H9 (cell line): ENCODE measurements around the gene SLBP. TPM values are rescaled to one million over a fixed set of nuclear protein-coding genes. Genes with fewer than 3 reads are reported as not detected.

ENCODE experiments used
- DNase-seq: peaks from one replicate; pipeline ENCODE4 v3.0.0-alpha.2; 2017
- H2AFZ ChIP-seq: one replicate; pipeline ENCODE4 v1.6.1; 2013; ENCODE audit warnings: mild to moderate bottlenecking, low read length, control low read depth, moderate library complexity
- H2AK5ac ChIP-seq: 2 replicates; pipeline ENCODE4 v1.6.1; 2013; ENCODE audit warnings: low read length, control low read depth, mixed read lengths; ENCODE audit not compliant: insufficient read length
- H2BK120ac ChIP-seq: one replicate; pipeline ENCODE4 v1.6.1; 2013; ENCODE audit warnings: low read depth, mild to moderate bottlenecking, low read length, control low read depth, inconsistent platforms; ENCODE audit not compliant: poor library complexity, severe bottlenecking
- H2BK12ac ChIP-seq: 2 replicates; pipeline ENCODE4 v1.6.1; 2013; ENCODE audit warnings: low read length, control low read depth, mixed read lengths, low read depth; ENCODE audit not compliant: insufficient read length
- H2BK15ac ChIP-seq: 2 replicates; pipeline ENCODE4 v1.6.1; 2013; ENCODE audit warnings: low read depth, low read length, control low read depth
- H2BK20ac ChIP-seq: one replicate; pipeline ENCODE4 v1.6.1; 2013; ENCODE audit warnings: low read depth, mild to moderate bottlenecking, low read length, control low read depth, inconsistent platforms; ENCODE audit not compliant: poor library complexity, severe bottlenecking
- H2BK5ac ChIP-seq: 2 replicates; pipeline ENCODE4 v1.6.1; 2013; ENCODE audit warnings: low read length, control low read depth, mixed read lengths; ENCODE audit not compliant: insufficient read length
- H3K14ac ChIP-seq: 2 replicates; pipeline ENCODE4 v1.6.1; 2013; ENCODE audit warnings: low read length, control low read depth; ENCODE audit not compliant: insufficient read depth
- H3K18ac ChIP-seq: 2 replicates; pipeline ENCODE4 v1.6.1; 2013; ENCODE audit warnings: low read depth, mild to moderate bottlenecking, mixed read lengths, low read length, control low read depth; ENCODE audit not compliant: insufficient read length
- H3K23ac ChIP-seq: 2 replicates; pipeline ENCODE4 v1.6.1; 2013; ENCODE audit warnings: low read length, control low read depth, mixed read lengths, low read depth; ENCODE audit not compliant: insufficient read length
- H3K23me2 ChIP-seq: 2 replicates; pipeline ENCODE4 v1.6.1; 2013; ENCODE audit warnings: low read depth, mild to moderate bottlenecking, mixed read lengths, low read length, control low read depth; ENCODE audit not compliant: insufficient read length, poor library complexity, severe bottlenecking
- H3K27ac ChIP-seq: 2 replicates; pipeline ENCODE4 v1.5.1; 2013; ENCODE audit warnings: low read length, control low read depth, mixed read lengths, low read depth; ENCODE audit not compliant: insufficient read length
- H3K27me3 ChIP-seq: 2 replicates; pipeline ENCODE4 v1.6.1; 2013; ENCODE audit warnings: low read length, control low read depth, inconsistent platforms; ENCODE audit not compliant: insufficient read depth
- H3K4ac ChIP-seq: 2 replicates; pipeline ENCODE4 v1.6.1; 2013; ENCODE audit warnings: low read depth, mild to moderate bottlenecking, control low read depth, inconsistent platforms, low read length, moderate library complexity
- H3K4me1 ChIP-seq: 2 replicates; pipeline ENCODE4 v1.6.1; 2013; ENCODE audit warnings: low read length, control low read depth, inconsistent platforms; ENCODE audit not compliant: insufficient read depth
- H3K4me2 ChIP-seq: 2 replicates; pipeline ENCODE4 v1.6.1; 2013; ENCODE audit warnings: low read length, control low read depth, mixed read lengths; ENCODE audit not compliant: insufficient read length, insufficient read depth
- H3K56ac ChIP-seq: 2 replicates; pipeline ENCODE4 v1.6.1; 2013; ENCODE audit warnings: low read depth, mild to moderate bottlenecking, mixed read lengths, low read length, control low read depth; ENCODE audit not compliant: insufficient read length
- H3K79me1 ChIP-seq: 2 replicates; pipeline ENCODE4 v1.6.1; 2013; ENCODE audit warnings: low read depth, mild to moderate bottlenecking, moderate library complexity, low read length, control low read depth, inconsistent platforms; ENCODE audit not compliant: insufficient read depth, poor library complexity, severe bottlenecking
- H3K79me2 ChIP-seq: 2 replicates; pipeline ENCODE4 v1.6.1; 2013; ENCODE audit warnings: low read length, control low read depth, inconsistent platforms; ENCODE audit not compliant: insufficient read depth
- H3K9ac ChIP-seq: 2 replicates; pipeline ENCODE4 v1.6.1; 2013; ENCODE audit warnings: low read length, control low read depth, mixed read lengths; ENCODE audit not compliant: insufficient read length; ENCODE audit errors: extremely low read depth
- H3K9me3 ChIP-seq: one replicate; pipeline ENCODE4 v1.6.1; 2013; ENCODE audit warnings: low read depth, low read length, inconsistent platforms; ENCODE audit not compliant: control insufficient read depth
- H3T11ph ChIP-seq: one replicate; pipeline ENCODE4 v1.6.1; 2013; ENCODE audit warnings: mild to moderate bottlenecking, low read length, control low read depth, inconsistent platforms
- H4K20me1 ChIP-seq: one replicate; pipeline ENCODE4 v1.6.1; 2013; ENCODE audit not compliant: control insufficient read depth, insufficient read length, insufficient read depth
- H4K5ac ChIP-seq: 2 replicates; pipeline ENCODE4 v1.6.1; 2013; ENCODE audit warnings: low read depth, mild to moderate bottlenecking, mixed read lengths, low read length, control low read depth; ENCODE audit not compliant: insufficient read length
- H4K8ac ChIP-seq: replicated peaks from 2 replicates; pipeline ENCODE4 v1.6.1; 2013; ENCODE audit warnings: low read length, control low read depth, mixed read lengths, low read depth; ENCODE audit not compliant: insufficient read length
- H4K91ac ChIP-seq: 2 replicates; pipeline ENCODE4 v1.6.1; 2013; ENCODE audit warnings: low read depth, mild to moderate bottlenecking, moderate library complexity, mixed read lengths, low read length, control low read depth; ENCODE audit not compliant: insufficient read length
- H3K27ac Mint-ChIP-seq, 3 experiments: 2 replicates in 2 of 3; 3 replicates in 1 of 3; pipeline ENCODE4 v1.8.0; 2020 to 2021; ENCODE audit warnings: mixed read lengths in 3 of 3, mild to moderate bottlenecking in 1 of 3, moderate library complexity in 1 of 3
- H3K27me3 Mint-ChIP-seq: 2 replicates; pipeline ENCODE4 v1.8.0; 2021; ENCODE audit warnings: low read depth, mild to moderate bottlenecking, moderate library complexity, mixed read lengths
- H3K36me3 Mint-ChIP-seq, 3 experiments: 2 replicates in 2 of 3; 3 replicates in 1 of 3; pipeline ENCODE4 v1.8.0; 2020 to 2021; ENCODE audit warnings: low read depth in 3 of 3, mixed read lengths in 3 of 3; ENCODE audit not compliant: insufficient read depth in 1 of 3
- H3K4me1 Mint-ChIP-seq, 2 experiments: 2 replicates each; pipeline ENCODE4 v1.8.0; 2020; ENCODE audit warnings: mixed read lengths in 2 of 2
- H3K4me3 Mint-ChIP-seq, 2 experiments: 2 replicates in 1 of 2; 3 replicates in 1 of 2; pipeline ENCODE4 v1.8.0; 2020 to 2021; ENCODE audit warnings: mild to moderate bottlenecking in 2 of 2, mixed read lengths in 2 of 2, moderate library complexity in 1 of 2
- H3K9me3 Mint-ChIP-seq, 2 experiments: 2 replicates in 1 of 2; 3 replicates in 1 of 2; pipeline ENCODE4 v1.8.0; 2020; ENCODE audit warnings: mild to moderate bottlenecking in 2 of 2, mixed read lengths in 2 of 2, moderate library complexity in 1 of 2
- CTCF ChIP-seq: fragments of 200-600 bp; sonication (generic); conservative IDR thresholded peaks from 3 replicates; pipeline ENCODE4 v1.8.0; 2021; ENCODE audit warnings: antibody characterized with exemption, mild to moderate bottlenecking
- whole genome bisulfite sequencing: extraction: QIAGEN DNeasy Blood & Tissue Kit; methylation state at CpG from one replicate; pipeline ENCODE4 v1.1.7; 2013; ENCODE audit warnings: missing lambda C conversion rate, low lambda C conversion rate, mixed read lengths; ENCODE audit not compliant: insufficient read length; ENCODE audit errors: extremely low coverage; 5-methylcytosine and 5-hydroxymethylcytosine counted together
- total RNA-seq: library from RNA; stranded (reverse); gene quantifications from 2 replicates; pipeline ENCODE4 v1.2.1, GENCODE V29; 2021

SLBP gene
- total RNA-seq, 1 experiment from 2014 or later, result 62.7 TPM

DNA sequence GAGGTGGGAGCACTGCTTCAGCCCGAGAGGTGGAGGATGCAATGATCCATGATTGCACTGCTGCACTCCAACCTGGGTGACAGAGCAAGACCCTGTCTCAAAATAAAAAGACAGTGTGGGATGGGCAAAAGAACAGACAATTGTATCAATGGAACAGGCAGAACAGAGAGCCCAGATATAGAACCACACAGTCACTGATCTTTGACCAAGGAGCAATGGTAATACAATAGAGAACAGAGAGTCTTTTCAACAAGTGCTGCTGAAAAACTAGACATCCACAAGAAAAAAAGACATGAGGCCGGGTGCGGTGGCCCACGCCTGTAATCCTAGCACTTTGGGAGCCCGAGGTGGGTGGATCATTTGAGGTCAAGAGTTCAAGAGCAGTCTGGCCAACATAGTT lies 33.9 kb downstream of the SLBP start:
- H3K4ac ChIP-seq, result no peak overlapping the region
- Mint-ChIP-seq H3K27ac (no peak overlapping the region), H3K4me1 (peaks cover 6 to 15% of the 10 kb centered on the region in 2 experiments), H3K36me3 (no peaks in the 10 kb centered on the region), H3K27me3 (peaks cover 29% of the 10 kb centered on the region), H3K4me3 (no peak overlapping the region), H3K9me3 (peaks cover under 1 to 2% of the 10 kb centered on the region in 2 experiments; a peak in 2 of 5 replicates)
- no peak overlapping the region for H2BK5ac ChIP-seq
- no peak for TF ChIP-seq CTCF
- no peak overlapping the region for H3K18ac ChIP-seq
- H4K5ac ChIP-seq, result no peak overlapping the region
- no peaks in the 10 kb centered on the region for H4K20me1 ChIP-seq
- H3K4me2 ChIP-seq, result no peak overlapping the region
- no peak overlapping the region for H2BK15ac ChIP-seq
- H3K14ac ChIP-seq, result no peak overlapping the region
- H3T11ph ChIP-seq, result no peak overlapping the region
- no peak overlapping the region for H3K56ac ChIP-seq
- H3K23ac ChIP-seq, result no peak overlapping the region
- no peak overlapping the region for H3K9ac ChIP-seq
- no peaks in the 10 kb centered on the region for H3K23me2 ChIP-seq
- WGBS, result no CpG with 5 or more reads among the region's 5 CpGs
- no peak overlapping the region for H2BK120ac ChIP-seq
- H4K8ac ChIP-seq, result no peak overlapping the region
- no peak overlapping the region for H2AK5ac ChIP-seq
- H4K91ac ChIP-seq, result no peak overlapping the region
- no peak overlapping the region for H2AFZ ChIP-seq
- no peak overlapping the region for H2BK20ac ChIP-seq
- H3K27ac ChIP-seq, result no peak overlapping the region
- no peaks in the 10 kb centered on the region for H3K79me1 ChIP-seq
- H3K9me3 ChIP-seq, result no peaks in the 10 kb centered on the region
- no peaks in the 10 kb centered on the region for H3K4me1 ChIP-seq
- peaks cover 3% of the 10 kb centered on the region; the same call in 1 of the 2 replicates for H3K27me3 ChIP-seq
- no peak overlapping the region for H2BK12ac ChIP-seq
- H3K79me2 ChIP-seq, result no peaks in the 10 kb centered on the region
- no peak for DNase-seq
